IPS-11a (cell line): ENCODE data around the gene MAPK12.

Experiments
- H3K4me3 ChIP-seq: one replicate; pipeline ENCODE4 v1.5.1; 2013; ENCODE audit warnings: low read depth, low read length, control low read depth

Gene MAPK12

GRCh38 chr22:50299785-50300619 is 38.5 kb upstream of the MAPK12 start:
- H3K4me3 ChIP-seq: peak overlapping the region; percentile 30

- H3K4me3 ChIP-seq: peak overlapping the region; percentile 30
These were observed 37.7 kb upstream of the MAPK12 start for GRCh38 chr22:50298937-50299784.

GRCh38 chr22:50298266-50298637 is 36.8 kb upstream of the MAPK12 start:
- H3K4me3 ChIP-seq: no peak overlapping the region

- no peak overlapping the region for H3K4me3 ChIP-seq
These were observed 36.2 kb upstream of the MAPK12 start for GRCh38 chr22:50297510-50298265.

GRCh38 chr22:50296658-50297490 is 35.4 kb upstream of the MAPK12 start:
- no peak overlapping the region for H3K4me3 ChIP-seq

- H3K4me3 ChIP-seq: no peak overlapping the region
These were observed 32.8 kb upstream of the MAPK12 start for GRCh38 chr22:50294319-50294656.

- no peak overlapping the region for H3K4me3 ChIP-seq
These were observed 32.2 kb upstream of the MAPK12 start for GRCh38 chr22:50293441-50294318.

- no peak overlapping the region for H3K4me3 ChIP-seq
These were observed 31.4 kb upstream of the MAPK12 start for GRCh38 chr22:50292643-50293440.

GRCh38 chr22:50289942-50290630 is 28.6 kb upstream of the MAPK12 start:
- H3K4me3 ChIP-seq: no peak overlapping the region

- no peak overlapping the region for H3K4me3 ChIP-seq
These were observed 27.9 kb upstream of the MAPK12 start for GRCh38 chr22:50289151-50289941.

- H3K4me3 ChIP-seq: no peak overlapping the region
These were observed 26.2 kb upstream of the MAPK12 start for GRCh38 chr22:50287731-50288130.

- no peak overlapping the region for H3K4me3 ChIP-seq
These were observed 25.3 kb upstream of the MAPK12 start for GRCh38 chr22:50286701-50287318.

- H3K4me3 ChIP-seq: no peak overlapping the region
These were observed 24.8 kb upstream of the MAPK12 start for GRCh38 chr22:50286275-50286674.

- no peak overlapping the region for H3K4me3 ChIP-seq
These were observed 24.2 kb upstream of the MAPK12 start for GRCh38 chr22:50285568-50286229.

- H3K4me3 ChIP-seq: no peak overlapping the region
These were observed 23.0 kb upstream of the MAPK12 start for GRCh38 chr22:50284479-50284878.

GRCh38 chr22:50283821-50284220 is 22.3 kb upstream of the MAPK12 start:
- no peak overlapping the region for H3K4me3 ChIP-seq
